IPS-18c (cell line): ENCODE results near the gene KIAA0825.
"Not testable (repeated sequence)": the region's sequence is repeated elsewhere in the genome, so short reads cannot be mapped to it uniquely, and the experiment has no call there.

ENCODE experiments used
- H3K4me3 ChIP-seq: 2 replicates; pipeline ENCODE4 v1.7.0; 2013; ENCODE audit warnings: low read depth, mild to moderate bottlenecking, low read length, moderate library complexity; ENCODE audit not compliant: insufficient read depth
- H3K9me3 ChIP-seq: one replicate; pipeline ENCODE4 v1.6.1; 2013; ENCODE audit warnings: mild to moderate bottlenecking, low read length, moderate library complexity; ENCODE audit not compliant: control insufficient read depth, insufficient read depth

Gene KIAA0825

DNA sequence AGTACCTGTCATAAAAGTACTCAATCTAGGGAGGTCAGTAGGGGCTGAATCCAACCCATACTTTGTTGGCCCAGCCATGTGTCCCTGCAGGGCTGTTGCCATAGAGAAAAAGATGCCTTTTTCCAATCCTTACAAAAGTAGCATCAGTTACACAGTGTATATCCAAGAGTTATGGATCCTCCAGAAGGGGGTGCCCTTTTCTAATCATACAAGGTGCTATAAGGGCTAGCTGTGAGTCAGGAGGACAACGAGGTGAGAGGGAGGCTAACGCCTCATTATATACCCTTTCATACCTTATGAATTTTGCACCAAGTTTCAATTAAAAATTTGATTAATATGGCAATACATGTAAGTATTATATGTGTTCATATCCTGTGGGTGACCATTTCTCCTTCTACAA, 4.8 kb downstream of the KIAA0825 start:
- Histone ChIP-seq H3K9me3 (no peaks in the 10 kb centered on the region), H3K4me3 (no peak overlapping the region)

DNA sequence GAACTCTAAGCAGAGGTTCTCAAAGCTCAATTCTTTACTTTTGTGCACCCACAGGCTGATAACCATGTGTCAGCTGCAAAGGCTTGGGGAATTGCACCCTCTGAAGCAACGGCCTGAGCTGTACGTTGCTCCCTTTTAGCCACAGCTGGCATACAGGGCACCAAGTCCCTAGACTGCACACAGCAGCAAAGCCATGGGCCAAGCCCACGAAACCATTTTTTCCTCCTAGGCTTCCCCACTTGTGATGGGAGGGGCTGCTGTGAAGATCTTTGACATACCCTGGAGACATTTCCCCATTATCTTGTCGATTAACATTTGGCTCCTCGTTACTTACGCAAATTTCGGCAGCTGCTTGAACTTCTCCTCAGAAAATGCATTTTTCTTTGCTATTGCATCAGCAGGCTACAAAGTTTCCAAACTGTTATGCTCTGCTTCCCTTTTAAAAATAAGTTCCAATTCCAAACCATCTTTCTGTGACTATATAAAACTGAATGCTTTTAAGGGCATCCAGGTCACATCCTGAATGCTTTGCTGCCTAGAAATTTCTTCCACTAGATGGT, 23.0 kb downstream of the KIAA0825 start:
- Histone ChIP-seq H3K4me3 (no peak overlapping the region; the same call in 1 of the 2 replicates), H3K9me3 (no peaks in the 10 kb centered on the region)

DNA sequence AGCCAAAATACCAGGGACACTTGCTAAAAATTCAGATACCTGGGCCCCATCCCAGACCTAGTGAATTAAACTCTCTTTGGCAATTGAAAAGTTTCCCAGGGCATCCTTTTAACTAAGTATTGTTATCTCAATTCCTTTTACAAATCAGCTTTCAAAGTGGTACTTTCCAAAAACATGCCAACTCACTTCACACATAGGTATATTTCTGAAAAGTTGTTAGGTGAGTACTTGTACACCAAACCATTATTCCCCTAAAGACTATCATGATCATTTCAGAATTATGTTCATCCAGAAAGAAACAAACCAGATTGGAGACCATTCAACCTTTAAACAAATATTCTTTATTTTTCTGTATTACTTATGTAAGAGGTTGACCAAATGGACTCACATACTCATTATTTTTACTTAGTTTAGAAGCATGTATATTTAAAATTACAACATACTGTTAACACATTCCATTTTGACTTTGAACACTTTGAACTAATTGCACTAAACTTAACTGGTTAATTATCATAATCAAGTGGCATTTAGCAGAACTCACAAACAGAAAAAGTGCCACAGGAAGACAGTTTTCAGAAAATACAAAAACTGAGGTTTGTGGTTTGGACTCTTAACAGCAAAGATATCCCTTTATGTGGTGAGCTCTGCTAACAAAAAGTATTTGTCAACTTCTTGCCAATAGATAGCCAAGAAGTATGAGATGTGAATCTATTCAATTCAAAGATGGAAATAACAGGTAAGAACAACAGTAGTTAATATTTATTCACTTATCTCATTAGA, 40.7 kb downstream of the KIAA0825 start:
- H3K9me3 ChIP-seq, result no peaks in the 10 kb centered on the region
- no peak overlapping the region for H3K4me3 ChIP-seq

DNA sequence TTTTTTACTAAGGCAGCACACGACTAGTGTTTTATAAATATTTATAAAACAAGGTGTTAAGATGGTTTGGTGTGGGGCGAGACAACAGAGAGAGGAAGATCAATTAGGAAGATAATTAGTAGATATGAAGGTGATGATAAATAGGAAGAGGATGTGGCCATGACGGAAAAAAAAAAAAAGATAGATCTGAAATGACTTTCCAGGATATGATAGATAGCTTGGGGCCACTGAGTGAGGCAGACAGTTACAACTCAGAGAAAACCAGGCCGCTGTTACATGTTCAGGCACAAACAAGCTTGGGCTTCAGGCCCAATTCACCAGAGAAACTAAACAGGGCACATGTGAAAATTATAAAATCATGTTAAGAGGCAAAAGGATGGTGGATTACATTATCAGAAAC, 43.2 kb downstream of the KIAA0825 start:
- H3K9me3 ChIP-seq, result no peaks in the 10 kb centered on the region
- H3K4me3 ChIP-seq, result no peak overlapping the region

DNA sequence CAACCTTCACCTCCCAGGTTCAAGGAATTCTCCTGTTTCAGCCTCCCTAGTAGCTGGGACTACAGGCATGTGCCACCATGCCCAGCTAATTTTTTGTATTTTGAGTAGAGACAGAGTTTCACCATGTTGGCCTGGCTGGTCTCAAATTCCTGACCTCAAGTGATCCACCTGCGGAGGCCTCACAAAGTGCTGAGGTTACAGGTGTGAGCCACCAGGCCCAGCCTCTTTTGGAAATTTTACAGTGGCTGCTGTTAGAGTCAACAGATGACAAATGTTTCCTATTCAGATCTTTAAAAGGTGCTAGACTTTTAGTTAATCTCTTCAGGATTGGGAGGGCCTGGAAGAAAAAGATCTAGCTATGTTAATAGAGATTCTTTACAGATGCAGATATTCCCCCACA, 45.1 kb downstream of the KIAA0825 start:
- not testable (repeated sequence) for H3K4me3 ChIP-seq, H3K9me3 ChIP-seq

DNA sequence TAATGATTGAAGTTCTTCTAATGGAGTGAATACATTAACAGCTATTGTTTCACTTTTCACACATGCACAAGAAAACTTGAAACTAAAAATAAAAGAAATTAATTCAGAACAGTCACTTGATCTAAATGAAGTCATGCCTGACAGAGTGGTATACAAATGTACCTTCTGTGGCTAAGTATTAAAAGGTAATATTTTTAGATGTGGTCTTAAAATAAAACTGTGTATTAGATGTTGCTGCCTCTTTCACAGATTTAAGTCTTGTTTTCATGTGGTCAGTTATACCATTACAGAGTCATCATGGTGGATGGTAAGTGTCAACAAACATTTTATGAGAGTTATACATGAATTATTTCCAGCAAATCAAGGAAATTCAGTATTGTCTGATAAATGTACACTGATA, 47.0 kb downstream of the KIAA0825 start:
- no peaks in the 10 kb centered on the region for H3K9me3 ChIP-seq
- no peak overlapping the region for H3K4me3 ChIP-seq

DNA sequence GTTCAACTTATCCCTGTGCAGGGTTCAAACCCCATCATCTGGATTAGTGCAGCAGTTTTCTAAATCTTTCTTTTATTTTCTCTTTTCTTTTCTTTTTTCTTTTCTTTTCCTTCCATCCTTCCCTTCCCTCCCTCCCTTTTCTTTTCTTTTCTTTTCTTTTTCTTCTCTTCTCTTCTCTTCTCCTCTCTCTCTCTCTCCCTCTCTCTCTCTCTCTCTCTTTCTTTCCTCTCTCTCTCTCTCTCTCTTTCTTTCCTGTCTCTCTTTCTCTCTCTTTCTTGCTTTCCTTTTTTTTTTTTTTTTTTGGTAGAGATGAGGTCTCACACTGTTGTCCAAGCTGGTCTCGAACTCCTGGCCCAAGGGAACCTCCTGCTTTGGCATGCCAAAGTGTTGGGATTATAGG, 53.6 kb downstream of the KIAA0825 start:
- Histone ChIP-seq H3K4me3 (no peak overlapping the region), H3K9me3 (no peaks in the 10 kb centered on the region)

DNA sequence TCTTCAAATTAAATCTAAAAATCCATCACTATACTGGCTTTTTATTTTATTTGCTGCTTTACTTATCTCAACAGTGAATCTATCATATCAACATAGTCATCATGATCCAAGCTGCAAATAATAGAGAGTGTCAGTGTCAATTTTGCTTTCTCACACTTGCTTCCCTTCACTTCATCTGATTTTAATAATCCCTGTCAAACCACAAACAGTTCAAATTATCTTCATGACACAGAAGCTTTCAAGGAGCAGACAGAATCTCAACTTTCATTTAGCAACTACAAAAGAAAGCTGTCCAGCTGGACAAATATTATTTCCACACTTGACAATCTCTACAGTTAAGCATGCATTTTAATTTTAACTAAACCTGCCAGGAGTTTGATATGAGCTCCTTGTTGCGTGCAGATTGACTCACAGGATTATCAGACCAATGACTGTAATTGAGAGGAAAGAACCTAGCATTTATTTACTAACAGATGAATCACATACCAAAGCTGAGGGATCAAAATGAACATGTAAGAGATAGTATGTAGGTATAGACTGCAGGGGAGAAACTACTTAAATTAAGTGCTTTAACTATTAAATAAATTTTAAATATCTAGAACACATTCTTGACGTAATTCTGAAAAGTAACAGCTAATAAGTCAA, 56.0 kb downstream of the KIAA0825 start:
- H3K9me3 ChIP-seq, result no peaks in the 10 kb centered on the region
- no peak overlapping the region for H3K4me3 ChIP-seq

DNA sequence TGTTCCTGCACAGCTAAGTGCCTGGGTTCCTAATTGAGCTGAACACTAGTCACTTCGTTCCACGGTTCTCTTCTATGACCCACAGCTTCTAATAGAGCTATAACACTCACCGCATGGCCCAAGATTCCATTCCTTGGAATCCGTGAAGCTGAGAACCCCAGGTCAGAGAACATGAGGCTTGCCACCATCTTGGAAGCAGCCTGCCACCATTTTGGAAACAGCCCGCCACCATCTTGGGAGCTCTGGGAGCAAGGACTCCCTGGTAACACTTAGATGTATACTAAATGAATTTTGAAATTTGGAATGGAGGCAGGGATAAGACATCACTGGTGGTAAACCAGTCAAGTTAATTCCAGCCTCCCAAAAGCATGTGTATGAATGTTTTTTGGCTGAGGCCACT, 60.4 kb downstream of the KIAA0825 start:
- Histone ChIP-seq H3K4me3 (no peak overlapping the region), H3K9me3 (no peaks in the 10 kb centered on the region)

DNA sequence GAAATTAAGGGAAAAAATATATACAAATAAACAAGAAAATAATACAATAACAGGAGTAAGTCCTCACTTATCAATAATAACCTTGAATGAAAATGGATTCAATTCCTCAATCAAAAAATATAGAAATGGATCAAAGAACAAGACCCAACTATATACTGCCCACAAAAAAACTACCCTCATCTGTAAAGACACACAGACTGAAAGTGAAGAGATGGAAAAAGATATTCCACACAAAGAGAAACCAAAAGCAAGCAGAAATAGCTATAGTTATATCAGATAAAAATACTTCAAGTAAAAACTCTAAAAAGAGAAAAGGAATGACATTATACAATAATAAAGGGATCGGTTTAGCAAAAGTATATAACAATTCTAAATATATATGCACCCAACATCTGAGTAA, 66.5 kb downstream of the KIAA0825 start:
- H3K4me3 ChIP-seq, result no peak overlapping the region
- no peaks in the 10 kb centered on the region for H3K9me3 ChIP-seq

DNA sequence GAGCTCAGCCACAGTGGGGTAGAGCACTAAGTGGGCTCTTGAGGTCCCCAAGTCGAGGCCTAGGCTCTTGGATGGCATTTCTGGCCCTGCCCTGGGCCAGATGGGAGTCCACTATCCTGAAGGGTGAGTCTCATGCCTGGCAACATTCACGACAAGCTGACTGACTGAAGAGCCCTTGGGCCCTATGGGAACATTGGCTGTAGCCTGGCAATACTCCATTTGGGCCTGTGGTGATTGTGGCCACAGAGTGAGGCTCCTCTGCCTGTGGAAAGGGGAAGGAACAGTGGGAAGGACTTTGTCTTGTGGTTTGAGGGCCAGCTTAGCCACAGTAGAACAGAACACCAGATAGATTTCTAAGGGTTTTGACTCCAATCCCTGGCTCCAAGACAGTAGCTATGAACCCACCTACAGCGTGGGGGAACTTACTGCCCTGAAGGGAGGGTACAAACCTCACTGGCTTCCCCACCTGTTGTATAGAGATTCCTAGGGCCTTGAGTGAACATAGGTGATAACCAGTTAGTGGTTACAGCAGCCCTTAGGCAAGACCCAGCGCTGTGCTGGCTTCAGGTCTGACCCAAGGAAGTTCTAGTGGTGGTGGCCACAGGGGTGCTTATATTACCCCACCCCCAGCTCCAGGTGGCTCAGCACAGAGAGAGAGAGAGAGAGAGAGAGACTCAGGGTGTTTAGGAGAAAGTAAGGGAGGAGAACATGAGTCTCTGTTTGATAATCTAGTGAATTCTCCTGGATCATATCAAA, 72.4 kb downstream of the KIAA0825 start:
- peaks cover 4% of the 10 kb centered on the region for H3K9me3 ChIP-seq
- no peak overlapping the region for H3K4me3 ChIP-seq

DNA sequence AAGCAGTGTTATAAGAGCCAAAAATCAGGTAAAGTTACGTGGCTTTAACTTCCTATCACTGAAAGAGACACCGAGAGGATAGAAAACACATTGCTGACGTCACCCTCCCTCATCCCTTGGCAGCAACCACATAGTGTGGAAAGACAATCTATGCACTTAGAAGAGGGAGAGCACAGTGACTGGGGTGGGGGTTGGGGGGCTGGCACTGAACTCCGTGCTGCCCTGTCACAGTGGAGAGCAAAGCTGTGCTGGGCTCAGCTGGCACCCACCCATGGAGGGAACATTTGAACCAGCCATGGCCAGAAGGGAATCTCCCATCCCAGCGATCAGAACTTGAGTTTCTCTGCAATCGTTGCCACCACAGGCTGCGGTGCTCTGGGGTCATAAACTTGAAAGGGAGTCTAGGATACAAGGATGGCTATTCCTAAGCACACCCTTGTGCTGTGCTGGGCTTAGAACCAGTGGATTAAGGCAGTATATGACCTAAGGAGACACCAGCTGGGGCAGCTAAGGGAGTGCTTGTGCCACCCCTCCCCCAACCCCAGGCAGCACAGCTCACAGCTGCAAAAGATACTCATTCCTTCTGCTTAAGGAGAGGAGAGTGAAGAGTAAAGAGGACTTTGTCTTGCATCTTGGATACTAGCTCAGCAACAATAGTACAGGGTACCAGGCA, 73.4 kb downstream of the KIAA0825 start:
- H3K4me3 ChIP-seq, result no peak overlapping the region
- peaks cover 4% of the 10 kb centered on the region for H3K9me3 ChIP-seq

DNA sequence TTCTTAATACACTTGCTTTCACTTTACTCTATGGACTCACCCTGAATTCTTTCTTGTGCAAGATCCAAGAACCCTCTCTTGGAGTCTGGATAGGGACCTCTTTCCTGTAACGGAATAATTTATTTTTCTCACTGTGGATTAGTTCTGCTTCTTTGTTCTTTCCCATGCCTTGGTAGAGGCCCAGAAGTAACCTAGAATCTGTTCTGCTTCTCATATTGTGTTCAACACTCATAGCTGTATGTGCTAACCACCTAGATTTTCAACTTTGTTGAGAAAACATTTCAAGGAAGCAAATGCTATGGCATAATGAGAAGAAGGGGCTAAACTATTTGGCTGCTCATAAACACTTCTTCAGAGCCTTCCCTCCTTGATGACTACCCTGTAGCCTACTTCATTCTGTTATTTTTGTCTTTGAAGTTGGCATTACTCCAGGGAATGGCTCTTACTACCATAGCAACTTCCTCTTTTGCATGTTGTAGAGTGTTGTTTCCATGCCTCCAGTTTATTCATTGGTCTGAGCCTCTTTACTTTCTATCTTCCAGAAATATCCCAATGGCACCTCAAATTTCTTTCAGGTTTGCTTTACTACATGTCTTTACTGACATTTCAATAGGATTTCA, 74.3 kb downstream of the KIAA0825 start:
- no peak overlapping the region for H3K4me3 ChIP-seq
- H3K9me3 ChIP-seq, result peaks cover 8% of the 10 kb centered on the region

DNA sequence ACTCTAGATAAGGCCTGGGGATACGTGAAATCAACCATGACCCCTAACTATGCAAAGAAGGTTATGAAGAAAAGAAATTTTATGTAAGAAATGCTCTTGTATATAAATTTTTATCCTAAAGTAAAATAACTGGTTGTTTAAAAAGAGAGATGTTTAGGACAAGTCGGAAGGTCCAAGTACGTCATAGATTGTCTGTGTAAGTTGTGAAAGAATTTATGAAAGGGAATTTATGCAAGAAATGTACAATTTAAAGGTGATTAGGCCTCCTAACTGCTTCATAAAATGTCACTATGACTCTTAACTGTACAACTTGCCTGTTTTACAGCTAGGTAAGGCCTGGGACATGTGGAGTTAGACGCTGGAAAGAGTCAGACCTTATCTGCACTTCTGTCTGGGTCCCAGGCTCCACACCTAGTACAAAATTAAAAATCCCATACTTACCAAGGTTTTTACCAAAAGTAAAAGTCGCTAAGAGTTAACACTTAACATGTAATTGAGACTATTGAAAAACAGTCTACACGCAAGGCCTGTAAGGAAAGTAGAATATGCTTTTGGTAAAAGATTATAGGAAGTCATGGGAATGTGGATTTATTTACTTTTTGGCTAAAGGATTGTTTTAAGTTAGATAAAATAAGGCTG, 77.4 kb downstream of the KIAA0825 start:
- Histone ChIP-seq H3K9me3 (peaks cover 8% of the 10 kb centered on the region), H3K4me3 (no peak overlapping the region)

DNA sequence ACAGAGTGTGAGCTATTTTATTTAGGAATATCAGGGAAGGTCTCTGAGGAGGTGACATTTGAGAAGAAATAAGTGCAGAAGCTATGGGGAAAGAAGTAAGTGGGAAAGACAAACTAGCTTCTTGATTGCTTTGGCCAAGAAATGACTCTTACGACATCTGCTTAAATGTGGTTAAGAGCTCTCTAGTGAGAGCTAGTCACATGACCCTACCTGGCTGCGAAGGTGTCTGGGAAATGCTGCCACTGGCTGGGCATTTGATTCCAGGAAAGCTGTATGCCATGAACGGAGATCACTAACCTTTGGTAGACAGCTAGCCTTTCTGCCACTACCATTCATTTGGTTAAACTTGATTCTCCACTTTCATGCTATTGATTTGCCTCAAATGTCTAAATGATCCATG, 80.1 kb downstream of the KIAA0825 start:
- Histone ChIP-seq H3K4me3 (no peak overlapping the region), H3K9me3 (peaks cover 4% of the 10 kb centered on the region)

DNA sequence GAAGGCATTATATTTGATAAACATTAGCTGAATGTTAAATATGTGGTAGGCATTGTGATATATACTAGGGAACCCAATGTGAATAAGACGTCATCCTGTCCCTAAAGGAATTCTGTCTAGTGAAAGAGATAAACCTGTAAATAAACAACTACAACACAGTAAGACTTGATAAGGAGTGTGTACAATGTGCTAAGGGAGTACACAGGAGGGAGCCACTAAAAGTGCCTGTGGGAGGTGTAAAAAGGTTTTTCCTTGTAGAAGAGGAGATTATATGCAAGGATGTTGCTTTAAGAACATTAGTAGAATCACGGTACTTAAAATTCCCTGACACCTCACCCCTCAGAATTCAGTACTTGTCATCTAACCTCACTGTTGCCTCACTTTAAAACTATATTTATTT, 91.7 kb downstream of the KIAA0825 start:
- Histone ChIP-seq H3K4me3 (no peak overlapping the region), H3K9me3 (no peaks in the 10 kb centered on the region)
